OCI-LY3 (cell line): ENCODE data around the gene LRRC4B.
A peak's percentile ranks its signal among the peaks of the same experiment; 100 is the strongest.

Source experiments
- H2AFZ ChIP-seq: fragments of 200-600, 300-600 bp; shearing (Covaris generic); 2 replicates; pipeline ENCODE4 v1.6.0; 2014; ENCODE audit warnings: antibody characterized with exemption, low read depth, low read length
- H3K27ac ChIP-seq: fragments of 200-600, 300-600 bp; sonication (generic); 2 replicates; pipeline ENCODE4 v1.5.1; 2014; ENCODE audit warnings: mild to moderate bottlenecking, low read length, moderate library complexity, mixed read lengths
- H3K27me3 ChIP-seq: fragments of 200-600, 300-600 bp; sonication (generic); 2 replicates; pipeline ENCODE4 v1.6.1; 2014; ENCODE audit warnings: low read depth, low read length, mixed read lengths
- H3K36me3 ChIP-seq: fragments of 200-600, 300-600 bp; sonication (generic); replicated peaks from 2 replicates; pipeline ENCODE3; 2014; ENCODE audit warnings: low read depth, low read length, mixed read lengths
- H3K4me1 ChIP-seq: fragments of 300-600, 200-600 bp; sonication (generic); 2 replicates; pipeline ENCODE4 v1.6.1; 2014; ENCODE audit warnings: low read length, mixed read lengths
- H3K4me2 ChIP-seq: fragments of 200-600, 300-600 bp; sonication (generic); 2 replicates; pipeline ENCODE4 v1.6.1; 2014; ENCODE audit warnings: low read length, mixed read lengths
- H3K4me3 ChIP-seq: fragments of 300-600, 200-600 bp; sonication (generic); 2 replicates; pipeline ENCODE4 v1.5.1; 2014; ENCODE audit warnings: antibody characterized with exemption, mild to moderate bottlenecking, low read length, moderate library complexity
- H3K79me2 ChIP-seq: fragments of 300-600, 200-600 bp; shearing (Covaris generic); 2 replicates; pipeline ENCODE4 v1.6.1; 2014; ENCODE audit warnings: mild to moderate bottlenecking, low read length, mixed read lengths
- H3K9ac ChIP-seq: fragments of 300-600, 200-600 bp; shearing (Covaris generic); 2 replicates; pipeline ENCODE4 v1.6.0; 2014; ENCODE audit warnings: mild to moderate bottlenecking, low read length, moderate library complexity
- H3K9me3 ChIP-seq: fragments of 200-600, 300-600 bp; shearing (Covaris generic); 2 replicates; pipeline ENCODE4 v1.6.1; 2014; ENCODE audit warnings: low read length, mixed read lengths; ENCODE audit not compliant: insufficient read depth
- H4K20me1 ChIP-seq: fragments of 200-600, 300-600 bp; sonication (generic); 2 replicates; pipeline ENCODE4 v1.6.1; 2016; ENCODE audit warnings: low read length, mixed read lengths; ENCODE audit not compliant: insufficient read depth
- EZH2phosphoT487 ChIP-seq: fragments of 200-600 bp; shearing (Covaris generic); IDR thresholded peaks from 2 replicates; pipeline ENCODE4 v1.6.1; 2018; ENCODE audit warnings: antibody characterized with exemption, mixed run types, low read depth
- TF ChIP-seq, protein P1 (sequence below): fragments of 200-600, 300-600 bp; sonication (generic); IDR thresholded peaks from 2 replicates; pipeline ENCODE4 v1.5.1; 2014; ENCODE audit warnings: antibody characterized with exemption, low read length, low read depth

Gene LRRC4B

DNA sequence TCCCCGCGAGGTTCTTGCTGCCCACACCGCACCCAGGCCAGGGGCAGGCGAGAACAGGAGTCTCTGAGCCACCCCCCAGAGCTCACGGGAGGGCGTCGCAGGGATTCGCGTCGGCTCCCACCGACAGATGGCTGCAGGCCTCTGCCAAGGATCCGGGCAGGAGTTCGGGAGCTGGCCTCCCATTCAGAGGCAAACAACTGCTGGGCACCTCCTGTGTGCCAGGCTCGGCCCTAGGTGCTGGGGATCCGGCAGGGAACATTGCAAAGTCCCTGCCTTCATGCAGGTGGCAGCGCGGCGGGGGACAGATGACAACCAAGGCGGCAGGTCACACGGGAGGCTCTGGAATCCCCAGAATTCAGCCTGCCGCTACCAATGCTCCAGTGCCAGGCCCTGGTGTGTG is 25.3 kb downstream of the LRRC4B start:
- H3K9ac ChIP-seq, result no peak overlapping the region
- no peak for TF ChIP-seq EZH2phosphoT487
- TF ChIP-seq, protein P1, sequence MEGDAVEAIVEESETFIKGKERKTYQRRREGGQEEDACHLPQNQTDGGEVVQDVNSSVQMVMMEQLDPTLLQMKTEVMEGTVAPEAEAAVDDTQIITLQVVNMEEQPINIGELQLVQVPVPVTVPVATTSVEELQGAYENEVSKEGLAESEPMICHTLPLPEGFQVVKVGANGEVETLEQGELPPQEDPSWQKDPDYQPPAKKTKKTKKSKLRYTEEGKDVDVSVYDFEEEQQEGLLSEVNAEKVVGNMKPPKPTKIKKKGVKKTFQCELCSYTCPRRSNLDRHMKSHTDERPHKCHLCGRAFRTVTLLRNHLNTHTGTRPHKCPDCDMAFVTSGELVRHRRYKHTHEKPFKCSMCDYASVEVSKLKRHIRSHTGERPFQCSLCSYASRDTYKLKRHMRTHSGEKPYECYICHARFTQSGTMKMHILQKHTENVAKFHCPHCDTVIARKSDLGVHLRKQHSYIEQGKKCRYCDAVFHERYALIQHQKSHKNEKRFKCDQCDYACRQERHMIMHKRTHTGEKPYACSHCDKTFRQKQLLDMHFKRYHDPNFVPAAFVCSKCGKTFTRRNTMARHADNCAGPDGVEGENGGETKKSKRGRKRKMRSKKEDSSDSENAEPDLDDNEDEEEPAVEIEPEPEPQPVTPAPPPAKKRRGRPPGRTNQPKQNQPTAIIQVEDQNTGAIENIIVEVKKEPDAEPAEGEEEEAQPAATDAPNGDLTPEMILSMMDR, result no peak
- no peak overlapping the region for H3K27ac ChIP-seq
- no peak overlapping the region for H3K4me3 ChIP-seq
- H3K4me2 ChIP-seq, result no peak overlapping the region
- no peaks in the 10 kb centered on the region for H4K20me1 ChIP-seq
- H3K79me2 ChIP-seq, result no peaks in the 10 kb centered on the region
- no peaks in the 10 kb centered on the region for H3K4me1 ChIP-seq
- H3K27me3 ChIP-seq, result no peaks in the 10 kb centered on the region
- no peak overlapping the region for H2AFZ ChIP-seq
- H3K9me3 ChIP-seq, result no peaks in the 10 kb centered on the region
- H3K36me3 ChIP-seq, result no peaks in the 10 kb centered on the region

DNA sequence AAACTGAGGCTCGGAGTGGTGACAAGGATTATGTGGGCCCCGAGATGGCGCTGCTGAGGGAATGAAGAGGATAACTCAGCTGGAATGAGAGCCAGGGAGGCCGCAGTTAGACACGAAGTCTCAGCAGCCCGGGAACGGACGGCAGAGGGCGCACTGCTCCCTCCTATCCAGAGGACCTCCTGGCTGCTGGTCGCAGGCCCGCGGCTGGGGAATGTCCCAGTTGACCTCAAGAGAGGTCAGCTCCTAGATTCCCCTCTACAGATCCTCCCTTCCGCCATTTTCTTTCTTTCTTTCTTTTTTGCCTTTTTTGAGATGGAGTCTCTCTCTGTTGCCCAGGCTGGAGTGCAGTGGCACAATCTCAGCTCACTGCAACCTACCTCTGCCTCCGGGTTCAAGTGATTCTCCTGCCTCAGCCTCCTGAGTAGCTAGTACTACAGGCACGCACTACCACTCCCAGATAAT is 30.4 kb downstream of the LRRC4B start:
- no peak for TF ChIP-seq EZH2phosphoT487
- TF ChIP-seq, protein P1, result peak; percentile 94

DNA sequence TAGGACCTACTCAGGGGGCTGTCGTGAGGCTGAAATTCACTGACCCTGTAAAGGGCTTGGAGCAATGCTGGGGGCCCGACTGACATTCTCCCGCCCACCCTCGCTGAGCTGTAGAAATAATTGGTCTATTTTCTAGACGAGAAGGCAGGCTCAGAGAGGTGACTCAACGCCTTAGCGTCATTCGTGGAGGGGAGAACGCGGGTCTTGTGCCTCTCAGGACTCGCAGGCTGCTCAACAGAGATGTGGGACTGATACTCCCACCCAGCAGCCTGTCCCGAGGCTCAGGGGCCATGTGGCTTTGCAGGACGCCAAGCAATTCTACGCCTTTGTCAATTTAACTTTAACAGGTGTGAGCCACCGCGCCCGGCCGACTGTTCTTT is 30.9 kb downstream of the LRRC4B start:
- Histone ChIP-seq H3K36me3 (peaks cover 3% of the 10 kb centered on the region), H3K27ac (no peak overlapping the region), H3K9me3 (peaks cover 3% of the 10 kb centered on the region; the same call in 1 of the 2 replicates), H4K20me1 (no peaks in the 10 kb centered on the region), H3K4me2 (no peak overlapping the region), H3K79me2 (no peaks in the 10 kb centered on the region), H3K9ac (no peak overlapping the region), H3K4me1 (peaks cover 4% of the 10 kb centered on the region; the same call in 1 of the 2 replicates), H3K27me3 (no peaks in the 10 kb centered on the region), H2AFZ (no peak overlapping the region), H3K4me3 (no peak overlapping the region)
- TF ChIP-seq, protein P1, result no peak
- TF ChIP-seq EZH2phosphoT487, result no peak

More for the DNA sequence above, 30.4 kb downstream of the LRRC4B start:
- Histone ChIP-seq H3K36me3 (peaks cover 3% of the 10 kb centered on the region), H3K4me2 (no peak overlapping the region), H3K79me2 (no peaks in the 10 kb centered on the region), H3K27me3 (no peaks in the 10 kb centered on the region), H2AFZ (no peak overlapping the region), H3K27ac (no peak overlapping the region), H3K4me3 (no peak overlapping the region), H3K9me3 (no peaks in the 10 kb centered on the region; the same call in 1 of the 2 replicates), H3K4me1 (peaks cover 4% of the 10 kb centered on the region; the same call in 1 of the 2 replicates), H3K9ac (no peak overlapping the region), H4K20me1 (no peaks in the 10 kb centered on the region)

DNA sequence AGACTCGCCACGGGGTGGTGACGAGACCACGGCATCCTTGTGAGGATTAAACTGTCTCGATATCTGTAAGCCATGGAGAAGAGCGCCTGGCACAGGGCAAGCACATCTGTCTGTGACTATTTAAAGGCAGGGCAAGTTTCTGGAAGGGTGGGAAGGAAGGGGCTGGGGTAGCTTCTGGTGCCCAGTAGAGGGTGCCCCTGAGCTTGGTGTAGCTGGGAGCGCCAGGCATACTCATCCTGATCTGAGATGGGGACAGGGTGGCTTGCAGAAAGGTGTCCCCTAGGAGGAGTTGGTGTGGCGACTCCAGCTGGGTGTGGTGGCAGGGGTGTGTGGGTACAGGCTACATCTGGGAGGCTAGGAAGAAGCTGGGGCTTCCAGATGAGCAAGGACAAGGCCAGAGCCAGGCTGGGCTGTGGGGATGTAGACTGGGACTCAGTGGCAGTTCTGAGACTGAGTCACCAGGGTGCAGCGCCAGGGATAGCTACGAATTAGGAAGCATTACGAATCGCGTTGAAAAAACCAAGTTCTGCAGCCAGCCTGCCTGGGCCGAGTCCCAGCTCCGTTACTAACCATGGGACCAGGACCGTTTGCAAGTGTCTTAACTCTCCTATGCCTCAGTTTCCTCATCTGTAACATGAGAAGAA is 31.5 kb downstream of the LRRC4B start:
- Histone ChIP-seq H3K79me2 (no peaks in the 10 kb centered on the region), H3K9ac (no peak overlapping the region), H3K4me3 (no peak overlapping the region), H2AFZ (no peak overlapping the region), H3K36me3 (peaks cover 3% of the 10 kb centered on the region), H3K9me3 (peaks cover 5% of the 10 kb centered on the region; the same call in 1 of the 2 replicates), H3K27me3 (no peaks in the 10 kb centered on the region), H3K27ac (no peak overlapping the region), H3K4me1 (peaks cover 4% of the 10 kb centered on the region; the same call in 1 of the 2 replicates), H4K20me1 (no peaks in the 10 kb centered on the region), H3K4me2 (no peak overlapping the region)
- no peak for TF ChIP-seq EZH2phosphoT487
- TF ChIP-seq, protein P1, result peak; percentile 36
